ENCODE data around the gene ANKRD11.
A peak's percentile ranks its signal among the peaks of the same experiment; 100 is the strongest.
"Not testable (repeated sequence)": the region's sequence is repeated elsewhere in the genome, so short reads cannot be mapped to it uniquely, and the experiment has no call there.

ANKRD11 gene

GRCh38 chr16:89402962-89403361, 87.4 kb downstream of the ANKRD11 start:
- DNase-seq (ENCODE audit: low spot score): no peak

- DNase-seq (ENCODE audit: low spot score): no peak
Observed at GRCh38 chr16:89401641-89402445, 88.5 kb downstream of the ANKRD11 start.

- DNase-seq (ENCODE audit: low spot score): no peak
Observed at GRCh38 chr16:89401205-89401604, 89.2 kb downstream of the ANKRD11 start.

GRCh38 chr16:89400740-89401139, 89.6 kb downstream of the ANKRD11 start:
- DNase-seq (ENCODE audit: low spot score): no peak

DNA sequence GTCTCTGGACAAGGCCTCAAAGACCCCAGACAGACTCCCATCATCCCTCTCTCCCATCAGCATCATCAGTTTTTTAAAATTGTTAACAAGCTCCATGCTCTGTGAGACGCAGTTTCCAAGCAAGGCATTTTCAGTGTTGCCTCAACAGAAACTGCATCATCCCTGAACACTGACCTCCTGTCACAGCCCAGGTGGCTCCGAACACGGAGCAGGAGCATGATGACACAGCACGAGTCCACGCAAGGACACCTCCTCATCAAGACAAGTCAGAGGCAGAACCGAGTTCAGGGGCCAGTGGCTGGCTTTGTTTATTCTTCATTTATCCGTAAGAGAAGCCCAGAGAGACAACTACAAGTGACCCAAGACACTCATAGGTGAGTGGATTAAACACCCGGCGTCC, 91.4 kb downstream of the ANKRD11 start:
- DNase-seq (ENCODE audit: low spot score): no peak

GRCh38 chr16:89397331-89397861, 93.0 kb downstream of the ANKRD11 start:
- DNase-seq (ENCODE audit: low spot score): no peak

- no peak for DNase-seq (ENCODE audit: low spot score)
Observed at GRCh38 chr16:89396156-89396555, 94.2 kb downstream of the ANKRD11 start.

- peak; percentile 19 for DNase-seq (ENCODE audit: low spot score)
Observed at GRCh38 chr16:89395150-89396142, 94.9 kb downstream of the ANKRD11 start.

GRCh38 chr16:89393738-89394406, 96.5 kb downstream of the ANKRD11 start:
- DNase-seq (ENCODE audit: low spot score): no peak

- DNase-seq (ENCODE audit: low spot score): no peak
Observed at GRCh38 chr16:89392881-89393737, 97.3 kb downstream of the ANKRD11 start.

DNA sequence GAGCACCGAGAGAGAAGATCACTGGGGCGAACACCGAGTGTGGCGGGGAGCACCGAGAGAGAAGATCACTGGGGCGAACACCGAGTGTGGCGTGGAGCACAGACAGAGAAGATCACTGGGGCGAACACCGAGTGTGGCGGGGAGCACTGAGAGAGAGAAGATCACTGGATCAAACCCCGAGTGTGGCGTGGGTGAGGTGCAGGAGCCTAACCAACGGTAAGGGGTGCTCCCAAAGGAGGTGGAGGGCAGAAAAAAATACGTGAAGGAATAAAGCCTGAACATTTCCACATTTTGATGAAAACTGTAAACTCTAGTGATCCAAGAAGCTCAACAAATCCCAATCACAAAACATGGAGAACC, 100.2 kb downstream of the ANKRD11 start:
- DNase-seq (ENCODE audit: low spot score): not testable (repeated sequence)

GRCh38 chr16:89389504-89390223, 100.7 kb downstream of the ANKRD11 start:
- DNase-seq (ENCODE audit: low spot score): not testable (repeated sequence)

GRCh38 chr16:89388536-89388935, 101.8 kb downstream of the ANKRD11 start:
- DNase-seq (ENCODE audit: low spot score): no peak

- DNase-seq (ENCODE audit: low spot score): no peak
Observed at GRCh38 chr16:89386306-89387185, 103.8 kb downstream of the ANKRD11 start.

DNA sequence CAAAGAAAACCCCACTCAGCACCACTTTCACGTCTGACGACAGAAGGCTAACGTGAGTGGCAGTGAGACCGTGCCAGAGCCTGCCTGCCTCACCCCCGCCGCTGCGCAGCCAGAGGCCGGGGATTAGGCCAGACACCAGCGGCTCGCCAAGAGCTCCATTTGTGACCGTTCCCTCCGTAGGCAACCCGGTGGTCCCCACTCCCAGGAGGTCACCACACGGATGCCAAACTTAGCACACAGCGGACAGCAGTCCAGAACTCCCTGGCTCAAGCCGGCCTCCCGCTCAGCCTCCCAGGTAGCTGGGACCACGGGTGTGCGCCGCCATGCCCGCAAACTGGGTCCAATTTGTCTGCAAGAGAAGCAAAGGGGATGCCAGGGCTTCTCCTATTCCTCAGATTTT, 104.6 kb downstream of the ANKRD11 start:
- no peak for DNase-seq (ENCODE audit: low spot score)

- DNase-seq (ENCODE audit: low spot score): no peak
Observed at GRCh38 chr16:89384282-89384681, 106.1 kb downstream of the ANKRD11 start.

DNA sequence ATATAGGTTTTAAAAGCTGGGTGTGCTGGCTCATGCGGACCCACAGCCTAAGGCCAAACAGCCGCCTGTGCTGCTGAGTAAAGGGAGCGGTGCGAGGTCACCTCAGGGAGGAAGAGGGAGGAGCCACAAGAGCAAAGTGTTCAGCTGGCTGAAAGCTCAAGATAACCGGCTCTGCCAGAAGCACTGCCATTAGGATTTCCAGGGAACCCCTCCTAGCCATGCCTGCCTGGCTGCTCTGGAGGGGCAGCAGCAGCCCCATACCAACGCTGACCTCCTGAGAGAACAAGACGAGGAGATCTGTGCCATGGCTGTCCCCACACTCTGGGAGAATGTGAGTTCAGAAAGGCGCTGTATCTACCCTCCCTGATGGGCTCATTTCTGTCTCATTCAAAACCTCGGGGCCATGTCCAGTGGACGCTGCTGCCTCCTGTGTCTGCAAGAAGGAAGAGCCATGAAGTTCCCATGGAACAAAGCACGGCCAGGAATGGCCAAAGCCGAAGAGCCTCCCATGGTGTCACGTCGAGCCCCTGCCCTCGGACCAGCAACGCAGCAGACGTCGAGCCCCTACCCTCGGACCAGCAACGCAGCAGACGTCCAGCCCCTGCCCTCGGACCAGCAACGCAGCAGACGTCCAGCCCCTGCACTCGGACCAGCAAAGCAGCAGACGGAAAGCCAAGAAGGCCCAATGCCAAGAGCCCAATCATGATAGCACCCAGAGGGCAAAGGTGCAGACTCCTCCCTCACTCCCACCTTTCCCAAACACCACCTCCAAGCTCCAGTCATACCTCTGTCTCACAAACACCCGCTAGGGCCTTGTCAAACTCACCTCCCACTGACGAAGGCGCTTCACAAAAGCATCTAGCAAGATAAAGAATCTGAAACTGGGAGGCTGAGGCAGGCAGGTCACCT, 107.0 kb downstream of the ANKRD11 start:
- peak; percentile 9 for DNase-seq (ENCODE audit: low spot score)

DNA sequence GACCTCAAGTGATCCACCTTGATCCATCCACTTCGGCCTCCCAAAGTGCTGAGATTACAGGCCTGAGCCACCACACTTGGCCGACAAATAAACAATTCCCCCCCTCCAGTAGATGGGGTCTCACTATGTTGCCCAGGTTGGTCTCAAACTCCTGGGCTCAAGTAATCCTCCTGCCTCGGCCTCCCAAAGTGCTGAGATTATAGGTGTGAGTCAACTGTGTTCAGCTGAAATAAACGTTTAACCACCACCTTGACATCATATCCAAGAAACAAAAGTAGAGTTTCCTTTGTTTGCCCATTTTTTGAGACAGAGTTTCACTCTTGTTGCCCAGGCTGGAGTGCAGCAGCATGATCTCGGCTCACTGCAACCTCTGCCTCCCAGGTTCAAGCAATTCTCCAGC, 107.8 kb downstream of the ANKRD11 start:
- DNase-seq (ENCODE audit: low spot score): not testable (repeated sequence)

Data from LoVo (cell line).